ENCODE data around the gene PFDN2. TPM values are rescaled to one million over a fixed set of nuclear protein-coding genes. Genes with fewer than 3 reads are reported as not detected.
A peak's percentile ranks its signal among the peaks of the same experiment; 100 is the strongest.

PFDN2 gene
- polyA plus RNA-seq, 1 of the 3 experiments (the other 2 are of a cell fraction) = 445 TPM

DNA sequence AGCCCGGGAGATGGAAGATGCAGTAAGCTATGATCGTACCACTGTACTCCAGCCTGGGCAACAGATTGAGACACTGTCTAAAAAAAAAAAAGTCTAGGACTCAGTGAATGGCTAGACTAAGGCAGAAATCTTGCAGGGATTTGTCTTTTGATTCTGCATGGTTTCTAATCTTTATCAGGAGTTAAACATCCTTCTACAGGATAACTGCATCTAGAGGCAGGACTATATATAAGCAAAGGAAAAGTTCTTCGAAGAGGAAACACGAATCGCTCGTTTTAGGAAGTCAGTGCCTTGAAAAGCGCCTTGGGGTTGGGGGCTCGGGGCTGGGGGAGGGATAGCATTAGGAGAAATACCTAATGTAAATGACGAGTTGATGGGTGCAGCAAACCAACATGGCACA, 35.3 kb upstream of the PFDN2 start:
- WGBS (ENCODE audit: low lambda C conversion rate) = 27% methylated on average over 9 of the region's 9 CpGs
- no peak for DNase-seq
- H3K4me1 ChIP-seq (ENCODE audit: control insufficient read depth in 1 of 2, insufficient read depth in 2 of 2, low read depth in 1 of 2, low read length in 1 of 2) = peaks cover 0 to 4% of the 10 kb centered on the region in 2 experiments; a peak in 3 of 4 replicates
- H3K9me3 ChIP-seq = no peaks in the 10 kb centered on the region
- TF ChIP-seq ELF1 (IDR thresholded peaks at IDR 0.05) (no peak), POLR2AphosphoS5 (IDR thresholded peaks at IDR 0.05; ENCODE audit: low read depth, low read length) (no peak)
- ChIA-PET CTCF (interaction anchor here (0.8 to 1.6 kb wide), 4 partner anchors 10 to 81 kb away, joined by 3 to 5 read pairs (median 4); no protein-coding TSS in a partner anchor), POLR2A (interaction anchor here (0.6 to 1.3 kb wide), 5 partner anchors 13 to 108 kb away, joined by 3 to 12 read pairs (median 3); partner anchors contain the start of genes DEDD, KLHDC9, PPOX and USF1)
- peak overlapping the region; percentile 97 for H3K27ac ChIP-seq (ENCODE audit: low read depth in 2 of 2, low read length in 1 of 2)
- H4K20me1 ChIP-seq (ENCODE audit: insufficient read depth) = no peaks in the 10 kb centered on the region
- peaks cover 16% of the 10 kb centered on the region for H3K79me2 ChIP-seq (ENCODE audit: insufficient read depth)
- H3K9ac ChIP-seq = peak overlapping the region; percentile 97; the same call in 1 of the 2 replicates
- H2AFZ ChIP-seq (ENCODE audit: low read depth) = peak overlapping the region; percentile 93
- H3K27me3 ChIP-seq (ENCODE audit: insufficient read depth) = no peaks in the 10 kb centered on the region
- peak overlapping the region; percentile 77; the same call in 1 of the 2 replicates for H3K4me2 ChIP-seq
- peaks cover 4 to 14% of the 10 kb centered on the region in 2 experiments for H3K36me3 ChIP-seq (replicated peaks in 1 of 2; ENCODE audit: control insufficient read depth in 1 of 2, insufficient read depth in 2 of 2, low read length in 1 of 2)
- H3K4me3 ChIP-seq (ENCODE audit: low read depth in 2 of 2, low read length in 1 of 2) = peak overlapping the region; percentile 61 to 98
- H3K9me2 ChIP-seq = no peaks in the 10 kb centered on the region
- H3F3A ChIP-seq (replicated peaks; ENCODE audit: insufficient read depth) = no peaks in the 10 kb centered on the region

DNA sequence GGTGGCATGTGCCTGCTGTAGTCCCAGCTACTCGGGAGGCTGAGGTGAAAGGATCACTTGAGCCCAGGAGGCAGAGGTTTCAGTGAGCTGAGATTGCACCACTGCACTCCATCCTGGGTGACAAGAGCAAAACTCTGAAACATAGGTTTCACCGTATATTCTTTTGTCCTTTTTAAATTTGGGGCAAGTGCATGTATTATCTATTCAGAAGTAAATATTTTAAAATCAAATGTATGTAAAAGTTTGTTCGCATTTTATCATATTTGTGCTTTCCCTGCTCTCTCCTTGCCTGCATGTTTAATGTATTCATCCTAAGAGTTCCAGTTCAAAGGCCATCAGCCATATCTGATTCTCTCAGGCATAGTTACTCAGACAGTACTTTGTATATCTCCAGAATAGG, 28.0 kb upstream of the PFDN2 start:
- no peak for DNase-seq
- Histone ChIP-seq H3K4me2 (no peak overlapping the region), H3K4me3 (ENCODE audit: low read depth in 2 of 2, low read length in 1 of 2) (no peak overlapping the region), H4K20me1 (ENCODE audit: insufficient read depth) (no peaks in the 10 kb centered on the region), H3K27ac (ENCODE audit: low read depth in 2 of 2, low read length in 1 of 2) (no peak overlapping the region), H3K9me2 (no peaks in the 10 kb centered on the region), H3K9ac (no peak overlapping the region), H3K9me3 (no peaks in the 10 kb centered on the region), H3F3A (replicated peaks; ENCODE audit: insufficient read depth) (no peaks in the 10 kb centered on the region), H2AFZ (ENCODE audit: low read depth) (no peak overlapping the region), H3K27me3 (ENCODE audit: insufficient read depth) (no peaks in the 10 kb centered on the region), H3K4me1 (ENCODE audit: control insufficient read depth in 1 of 2, insufficient read depth in 2 of 2, low read depth in 1 of 2, low read length in 1 of 2) (no peaks in the 10 kb centered on the region), H3K79me2 (ENCODE audit: insufficient read depth) (no peaks in the 10 kb centered on the region), H3K36me3 (replicated peaks in 1 of 2; ENCODE audit: control insufficient read depth in 1 of 2, insufficient read depth in 2 of 2, low read length in 1 of 2) (no peaks in the 10 kb centered on the region)
- POLR2A ChIA-PET = no interaction called here
- CTCF ChIA-PET = interaction anchor here (1.5 kb wide), 1 partner anchor 20 kb away, joined by 3 read pairs; the partner anchor contains the start of gene PPOX
- WGBS (ENCODE audit: low lambda C conversion rate) = 87% methylated on average over 3 of the region's 3 CpGs
- TF ChIP-seq SIN3A (IDR thresholded peaks at IDR 0.05; ENCODE audit: borderline replicate concordance, low read depth, low read length) (no peak), ELF1 (IDR thresholded peaks at IDR 0.05) (no peak), CHD2 (IDR thresholded peaks at IDR 0.05; ENCODE audit: low read length, partially characterized antibody) (no peak), RAD21 (IDR thresholded peaks at IDR 0.05; ENCODE audit: low read length) (no peak), NFIC (IDR thresholded peaks at IDR 0.05; ENCODE audit: borderline replicate concordance) (no peak), JUND (IDR thresholded peaks at IDR 0.05) (no peak), TAF1 (IDR thresholded peaks at IDR 0.05; ENCODE audit: borderline replicate concordance, low read depth, low read length) (no peak), NRF1 (IDR thresholded peaks at IDR 0.05; ENCODE audit: low read depth, low read length) (no peak), MXI1 (IDR thresholded peaks at IDR 0.05; ENCODE audit: low read depth, low read length) (no peak), EP300 (IDR thresholded peaks at IDR 0.05; ENCODE audit: borderline replicate concordance in 1 of 2, low read depth in 1 of 2, low read length in 1 of 2) (no peak), FOXM1 (IDR thresholded peaks at IDR 0.05; ENCODE audit: low read depth) (no peak)
- TF ChIP-seq, protein P1, sequence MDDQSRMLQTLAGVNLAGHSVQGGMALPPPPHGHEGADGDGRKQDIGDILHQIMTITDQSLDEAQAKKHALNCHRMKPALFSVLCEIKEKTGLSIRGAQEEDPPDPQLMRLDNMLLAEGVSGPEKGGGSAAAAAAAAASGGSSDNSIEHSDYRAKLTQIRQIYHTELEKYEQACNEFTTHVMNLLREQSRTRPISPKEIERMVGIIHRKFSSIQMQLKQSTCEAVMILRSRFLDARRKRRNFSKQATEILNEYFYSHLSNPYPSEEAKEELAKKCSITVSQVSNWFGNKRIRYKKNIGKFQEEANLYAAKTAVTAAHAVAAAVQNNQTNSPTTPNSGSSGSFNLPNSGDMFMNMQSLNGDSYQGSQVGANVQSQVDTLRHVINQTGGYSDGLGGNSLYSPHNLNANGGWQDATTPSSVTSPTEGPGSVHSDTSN (IDR thresholded peaks at IDR 0.05) = no peak
- TF ChIP-seq, protein P2, sequence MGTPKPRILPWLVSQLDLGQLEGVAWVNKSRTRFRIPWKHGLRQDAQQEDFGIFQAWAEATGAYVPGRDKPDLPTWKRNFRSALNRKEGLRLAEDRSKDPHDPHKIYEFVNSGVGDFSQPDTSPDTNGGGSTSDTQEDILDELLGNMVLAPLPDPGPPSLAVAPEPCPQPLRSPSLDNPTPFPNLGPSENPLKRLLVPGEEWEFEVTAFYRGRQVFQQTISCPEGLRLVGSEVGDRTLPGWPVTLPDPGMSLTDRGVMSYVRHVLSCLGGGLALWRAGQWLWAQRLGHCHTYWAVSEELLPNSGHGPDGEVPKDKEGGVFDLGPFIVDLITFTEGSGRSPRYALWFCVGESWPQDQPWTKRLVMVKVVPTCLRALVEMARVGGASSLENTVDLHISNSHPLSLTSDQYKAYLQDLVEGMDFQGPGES (IDR thresholded peaks at IDR 0.05; ENCODE audit: low read depth, low read length) = no peak
- TF ChIP-seq, protein P3, sequence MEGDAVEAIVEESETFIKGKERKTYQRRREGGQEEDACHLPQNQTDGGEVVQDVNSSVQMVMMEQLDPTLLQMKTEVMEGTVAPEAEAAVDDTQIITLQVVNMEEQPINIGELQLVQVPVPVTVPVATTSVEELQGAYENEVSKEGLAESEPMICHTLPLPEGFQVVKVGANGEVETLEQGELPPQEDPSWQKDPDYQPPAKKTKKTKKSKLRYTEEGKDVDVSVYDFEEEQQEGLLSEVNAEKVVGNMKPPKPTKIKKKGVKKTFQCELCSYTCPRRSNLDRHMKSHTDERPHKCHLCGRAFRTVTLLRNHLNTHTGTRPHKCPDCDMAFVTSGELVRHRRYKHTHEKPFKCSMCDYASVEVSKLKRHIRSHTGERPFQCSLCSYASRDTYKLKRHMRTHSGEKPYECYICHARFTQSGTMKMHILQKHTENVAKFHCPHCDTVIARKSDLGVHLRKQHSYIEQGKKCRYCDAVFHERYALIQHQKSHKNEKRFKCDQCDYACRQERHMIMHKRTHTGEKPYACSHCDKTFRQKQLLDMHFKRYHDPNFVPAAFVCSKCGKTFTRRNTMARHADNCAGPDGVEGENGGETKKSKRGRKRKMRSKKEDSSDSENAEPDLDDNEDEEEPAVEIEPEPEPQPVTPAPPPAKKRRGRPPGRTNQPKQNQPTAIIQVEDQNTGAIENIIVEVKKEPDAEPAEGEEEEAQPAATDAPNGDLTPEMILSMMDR (IDR thresholded peaks at IDR 0.05) = no peak
- TF ChIP-seq, protein P4, sequence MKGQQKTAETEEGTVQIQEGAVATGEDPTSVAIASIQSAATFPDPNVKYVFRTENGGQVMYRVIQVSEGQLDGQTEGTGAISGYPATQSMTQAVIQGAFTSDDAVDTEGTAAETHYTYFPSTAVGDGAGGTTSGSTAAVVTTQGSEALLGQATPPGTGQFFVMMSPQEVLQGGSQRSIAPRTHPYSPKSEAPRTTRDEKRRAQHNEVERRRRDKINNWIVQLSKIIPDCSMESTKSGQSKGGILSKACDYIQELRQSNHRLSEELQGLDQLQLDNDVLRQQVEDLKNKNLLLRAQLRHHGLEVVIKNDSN (IDR thresholded peaks at IDR 0.05; ENCODE audit: borderline replicate concordance, low read depth) = no peak
- TF ChIP-seq, protein P5, sequence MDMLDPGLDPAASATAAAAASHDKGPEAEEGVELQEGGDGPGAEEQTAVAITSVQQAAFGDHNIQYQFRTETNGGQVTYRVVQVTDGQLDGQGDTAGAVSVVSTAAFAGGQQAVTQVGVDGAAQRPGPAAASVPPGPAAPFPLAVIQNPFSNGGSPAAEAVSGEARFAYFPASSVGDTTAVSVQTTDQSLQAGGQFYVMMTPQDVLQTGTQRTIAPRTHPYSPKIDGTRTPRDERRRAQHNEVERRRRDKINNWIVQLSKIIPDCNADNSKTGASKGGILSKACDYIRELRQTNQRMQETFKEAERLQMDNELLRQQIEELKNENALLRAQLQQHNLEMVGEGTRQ (IDR thresholded peaks at IDR 0.05; ENCODE audit: borderline replicate concordance, low read depth, low read length) = no peak
- TF ChIP-seq, protein P6, sequence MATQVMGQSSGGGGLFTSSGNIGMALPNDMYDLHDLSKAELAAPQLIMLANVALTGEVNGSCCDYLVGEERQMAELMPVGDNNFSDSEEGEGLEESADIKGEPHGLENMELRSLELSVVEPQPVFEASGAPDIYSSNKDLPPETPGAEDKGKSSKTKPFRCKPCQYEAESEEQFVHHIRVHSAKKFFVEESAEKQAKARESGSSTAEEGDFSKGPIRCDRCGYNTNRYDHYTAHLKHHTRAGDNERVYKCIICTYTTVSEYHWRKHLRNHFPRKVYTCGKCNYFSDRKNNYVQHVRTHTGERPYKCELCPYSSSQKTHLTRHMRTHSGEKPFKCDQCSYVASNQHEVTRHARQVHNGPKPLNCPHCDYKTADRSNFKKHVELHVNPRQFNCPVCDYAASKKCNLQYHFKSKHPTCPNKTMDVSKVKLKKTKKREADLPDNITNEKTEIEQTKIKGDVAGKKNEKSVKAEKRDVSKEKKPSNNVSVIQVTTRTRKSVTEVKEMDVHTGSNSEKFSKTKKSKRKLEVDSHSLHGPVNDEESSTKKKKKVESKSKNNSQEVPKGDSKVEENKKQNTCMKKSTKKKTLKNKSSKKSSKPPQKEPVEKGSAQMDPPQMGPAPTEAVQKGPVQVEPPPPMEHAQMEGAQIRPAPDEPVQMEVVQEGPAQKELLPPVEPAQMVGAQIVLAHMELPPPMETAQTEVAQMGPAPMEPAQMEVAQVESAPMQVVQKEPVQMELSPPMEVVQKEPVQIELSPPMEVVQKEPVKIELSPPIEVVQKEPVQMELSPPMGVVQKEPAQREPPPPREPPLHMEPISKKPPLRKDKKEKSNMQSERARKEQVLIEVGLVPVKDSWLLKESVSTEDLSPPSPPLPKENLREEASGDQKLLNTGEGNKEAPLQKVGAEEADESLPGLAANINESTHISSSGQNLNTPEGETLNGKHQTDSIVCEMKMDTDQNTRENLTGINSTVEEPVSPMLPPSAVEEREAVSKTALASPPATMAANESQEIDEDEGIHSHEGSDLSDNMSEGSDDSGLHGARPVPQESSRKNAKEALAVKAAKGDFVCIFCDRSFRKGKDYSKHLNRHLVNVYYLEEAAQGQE (IDR thresholded peaks at IDR 0.05; ENCODE audit: low read depth, low read length) = no peak
